Measurements from ENCODE around the gene B3GNT4.

GRCh38 chr12:122235741-122236140 is 32.2 kb downstream of the B3GNT4 start:
- TF ChIP-seq, protein P1, sequence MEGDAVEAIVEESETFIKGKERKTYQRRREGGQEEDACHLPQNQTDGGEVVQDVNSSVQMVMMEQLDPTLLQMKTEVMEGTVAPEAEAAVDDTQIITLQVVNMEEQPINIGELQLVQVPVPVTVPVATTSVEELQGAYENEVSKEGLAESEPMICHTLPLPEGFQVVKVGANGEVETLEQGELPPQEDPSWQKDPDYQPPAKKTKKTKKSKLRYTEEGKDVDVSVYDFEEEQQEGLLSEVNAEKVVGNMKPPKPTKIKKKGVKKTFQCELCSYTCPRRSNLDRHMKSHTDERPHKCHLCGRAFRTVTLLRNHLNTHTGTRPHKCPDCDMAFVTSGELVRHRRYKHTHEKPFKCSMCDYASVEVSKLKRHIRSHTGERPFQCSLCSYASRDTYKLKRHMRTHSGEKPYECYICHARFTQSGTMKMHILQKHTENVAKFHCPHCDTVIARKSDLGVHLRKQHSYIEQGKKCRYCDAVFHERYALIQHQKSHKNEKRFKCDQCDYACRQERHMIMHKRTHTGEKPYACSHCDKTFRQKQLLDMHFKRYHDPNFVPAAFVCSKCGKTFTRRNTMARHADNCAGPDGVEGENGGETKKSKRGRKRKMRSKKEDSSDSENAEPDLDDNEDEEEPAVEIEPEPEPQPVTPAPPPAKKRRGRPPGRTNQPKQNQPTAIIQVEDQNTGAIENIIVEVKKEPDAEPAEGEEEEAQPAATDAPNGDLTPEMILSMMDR (IDR thresholded peaks at IDR 0.05; ENCODE audit: control extremely low read depth in 1 of 3, insufficient read depth in 1 of 3, low read depth in 1 of 3, low read length in 3 of 3): no peak
- TF ChIP-seq GABPA (IDR thresholded peaks at IDR 0.05; ENCODE audit: borderline replicate concordance, insufficient read depth, low read length): no peak
- TF ChIP-seq EZH2 (IDR thresholded peaks at IDR 0.05; ENCODE audit: low read depth, low read length, severe bottlenecking): no peak
- no peak for TF ChIP-seq POLR2AphosphoS5 (IDR thresholded peaks at IDR 0.05; ENCODE audit: low read depth, low read length)
- no peak for TF ChIP-seq YY1 (IDR thresholded peaks at IDR 0.05; ENCODE audit: low read depth, low read length)
- TF ChIP-seq RAD21 (IDR thresholded peaks at IDR 0.05 in 1 of 2, conservative IDR thresholded peaks at IDR 0.05 in 1 of 2; ENCODE audit: low read depth in 2 of 2, low read length in 2 of 2): no peak

Data from H1 (cell line).